CD14-positive monocyte (primary cell): ENCODE data around the gene UROC1. TPM values are rescaled to one million over a fixed set of nuclear protein-coding genes. Genes with fewer than 3 reads are reported as not detected.

Source experiments
- DNase-seq, 3 donors: peaks; one replicate each; pipeline ENCODE4 v3.0.0-alpha.2; 2011 to 2022
- H2AFZ ChIP-seq: 2 replicates; pipeline ENCODE4 v1.6.0; 2012; ENCODE audit warnings: mild to moderate bottlenecking, low read depth, low read length, inconsistent platforms; ENCODE audit not compliant: insufficient read depth, poor library complexity, severe bottlenecking
- H3K27ac ChIP-seq, 2 donors: 1 replicate in 1 of 2; 2 replicates in 1 of 2; pipeline ENCODE4 v1.5.1; 2012 to 2013; ENCODE audit warnings: low read length in 2 of 2, control low read depth in 1 of 2, inconsistent platforms in 1 of 2, low read depth in 1 of 2, mild to moderate bottlenecking in 1 of 2
- H3K27me3 ChIP-seq, 2 donors: one replicate each; pipeline versions ENCODE4 v1.6.0 to v1.6.1; 2011 to 2013; ENCODE audit warnings: low read length in 2 of 2; ENCODE audit not compliant: control insufficient read depth in 2 of 2, insufficient read depth in 2 of 2
- H3K36me3 ChIP-seq, 2 donors: replicated peaks in 1 of 2; 1 replicate in 1 of 2; 2 replicates in 1 of 2; pipeline versions ENCODE4 v1.5.1 to v1.6.1; 2012 to 2013; ENCODE audit warnings: low read length in 2 of 2, control low read depth in 1 of 2, inconsistent platforms in 1 of 2, mild to moderate bottlenecking in 1 of 2; ENCODE audit not compliant: insufficient read depth in 2 of 2, control insufficient read depth in 1 of 2
- H3K4me1 ChIP-seq, 2 donors: 1 replicate in 1 of 2; 2 replicates in 1 of 2; pipeline versions ENCODE4 v1.5.1 to v1.6.1; 2012 to 2013; ENCODE audit warnings: low read length in 2 of 2, control low read depth in 1 of 2, inconsistent platforms in 1 of 2, mild to moderate bottlenecking in 1 of 2, moderate library complexity in 1 of 2; ENCODE audit not compliant: insufficient read depth in 2 of 2, control insufficient read depth in 1 of 2
- H3K4me2 ChIP-seq: replicated peaks from 2 replicates; pipeline ENCODE3; 2012; ENCODE audit warnings: low read length, moderate library complexity, mild to moderate bottlenecking; ENCODE audit not compliant: poor library complexity, severe bottlenecking; ENCODE audit errors: extremely low read depth
- H3K4me3 ChIP-seq, 3 experiments: fragments of 200-600 bp in 1 of 3; sonication (generic) in 1 of 3; replicated peaks in 1 of 3; 1 replicate in 2 of 3; 2 replicates in 1 of 3; pipeline ENCODE4 v1.5.1; 2011 to 2013; ENCODE audit warnings: low read length in 3 of 3, mild to moderate bottlenecking in 3 of 3, control low read depth in 2 of 3, low read depth in 2 of 3, inconsistent platforms in 1 of 3, moderate library complexity in 1 of 3
- H3K79me2 ChIP-seq: 2 replicates; pipeline ENCODE4 v1.6.0; 2012; ENCODE audit warnings: mild to moderate bottlenecking, control low read depth, inconsistent platforms, low read length, moderate library complexity; ENCODE audit not compliant: insufficient read depth
- H3K9ac ChIP-seq: 2 replicates; pipeline ENCODE4 v1.6.0; 2017; ENCODE audit warnings: low read length, mild to moderate bottlenecking; ENCODE audit not compliant: insufficient read depth, poor library complexity, severe bottlenecking
- H3K9me3 ChIP-seq, 2 donors: replicated peaks in 1 of 2; 1 replicate in 1 of 2; 2 replicates in 1 of 2; pipeline versions ENCODE4 v1.5.1 to v1.6.1; 2012 to 2013; ENCODE audit warnings: low read length in 2 of 2, control low read depth in 1 of 2; ENCODE audit not compliant: control insufficient read depth in 1 of 2, insufficient read depth in 1 of 2
- H4K20me1 ChIP-seq: 2 replicates; pipeline ENCODE4 v1.6.0; 2012; ENCODE audit warnings: mild to moderate bottlenecking, low read length, control low read depth, moderate library complexity; ENCODE audit not compliant: insufficient read depth
- H3K27ac Mint-ChIP-seq, 7 donors: one replicate each; pipeline ENCODE4 v1.8.0; 2020; ENCODE audit warnings: mild to moderate bottlenecking in 7 of 7, mixed read lengths in 7 of 7, moderate library complexity in 6 of 7, inconsistent platforms in 2 of 7
- H3K27me3 Mint-ChIP-seq, 3 donors: one replicate each; pipeline ENCODE4 v1.8.0; 2021 to 2022; ENCODE audit warnings: low read depth in 3 of 3, mild to moderate bottlenecking in 3 of 3, mixed read lengths in 3 of 3, moderate library complexity in 3 of 3, inconsistent platforms in 1 of 3
- H3K36me3 Mint-ChIP-seq, 2 donors: one replicate each; pipeline ENCODE4 v1.8.0; 2020; ENCODE audit warnings: mixed read lengths in 2 of 2, inconsistent platforms in 1 of 2, mild to moderate bottlenecking in 1 of 2
- H3K4me1 Mint-ChIP-seq: one replicate; pipeline ENCODE4 v1.8.0; 2020; ENCODE audit warnings: mild to moderate bottlenecking, mixed read lengths
- H3K4me3 Mint-ChIP-seq, 2 donors: one replicate each; pipeline ENCODE4 v1.8.0; 2020; ENCODE audit warnings: mild to moderate bottlenecking in 2 of 2, mixed read lengths in 2 of 2, moderate library complexity in 1 of 2
- H3K9me3 Mint-ChIP-seq, 7 donors: one replicate each; pipeline ENCODE4 v1.8.0; 2020 to 2022; ENCODE audit warnings: mixed read lengths in 7 of 7, mild to moderate bottlenecking in 6 of 7, moderate library complexity in 6 of 7, inconsistent platforms in 2 of 7
- WGBS: methylation state at CpG from one replicate; pipeline ENCODE4 v1.1.5; 2013; ENCODE audit warnings: missing lambda C conversion rate; ENCODE audit not compliant: insufficient coverage; 5-methylcytosine and 5-hydroxymethylcytosine counted together
- intact Hi-C, 2 donors: fragments of 100-400 bp; cut with micrococcal nuclease; formaldehyde crosslinking; loops; one replicate each; pipeline versions ENCODE4 v1.15.0 to v1.15.1; 2023
- polyA plus RNA-seq, 3 donors: library from polyadenylated mRNA; depleted of rRNA in 1 of 3; unstranded in 2 of 3; stranded (reverse) in 1 of 3; fragments of 300-500 nt in 2 of 3; fragments of >200 nt in 1 of 3; fragmentation: Illumina TruSeq in 2 of 3; gene quantifications; 1 replicate in 2 of 3; 2 replicates in 1 of 3; pipeline ENCODE4 v1.2.3, GENCODE V29; 2012 to 2021
- TF ChIP-seq, protein P1 (sequence below): fragments of 200-600 bp; IDR thresholded peaks from one replicate; pipeline ENCODE4 v1.8.0; 2022; ENCODE audit warnings: antibody characterized with exemption, mild to moderate bottlenecking

UROC1 gene
- polyA plus RNA-seq, 3 donors: not detected

DNA sequence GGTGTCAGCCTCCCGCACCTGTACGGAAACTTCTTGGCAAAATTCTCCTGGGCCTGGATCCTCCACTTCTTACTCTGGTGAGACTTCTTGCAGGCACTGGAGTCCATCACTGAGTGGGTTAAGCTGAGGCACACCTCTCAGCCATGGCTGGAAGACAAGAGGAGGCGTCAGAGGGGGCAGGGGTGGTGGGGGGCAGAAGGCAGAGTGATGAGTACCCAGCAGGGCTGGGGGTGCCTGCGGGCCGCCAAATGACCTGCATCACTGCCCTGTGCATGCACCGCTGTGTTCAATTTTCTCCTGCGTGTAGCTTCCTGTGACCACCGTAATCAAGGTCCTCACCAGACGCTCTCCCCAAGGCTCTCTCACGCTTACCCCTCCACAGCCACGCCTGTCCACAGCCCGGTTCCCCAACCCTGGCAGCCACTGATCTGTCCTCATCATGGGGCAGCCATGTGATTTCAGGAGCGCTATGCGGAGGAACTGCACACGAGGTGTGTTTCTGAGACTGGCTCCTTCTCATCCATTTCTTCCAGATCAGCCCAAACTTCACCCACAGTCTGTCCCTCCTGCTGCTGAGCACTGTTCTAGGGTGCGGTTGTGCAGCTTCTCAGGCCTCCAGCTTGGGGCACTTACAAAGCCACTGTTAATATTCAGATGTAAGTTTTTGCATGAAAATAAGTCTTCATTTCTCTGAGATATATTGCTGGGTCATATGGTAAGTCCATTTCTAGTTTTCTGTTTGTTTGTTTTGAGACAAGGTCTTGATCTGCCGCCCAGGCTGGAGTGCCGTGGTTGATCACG is 35.9 kb upstream of the UROC1 start:
- H3K4me2 ChIP-seq: no peak overlapping the region
- no peak overlapping the region for H3K4me3 ChIP-seq
- H3K9me3 ChIP-seq: no peaks in the 10 kb centered on the region
- no peak overlapping the region for H3K27ac Mint-ChIP-seq
- H3K4me3 Mint-ChIP-seq: no peak overlapping the region
- no peaks in the 10 kb centered on the region for H3K27me3 ChIP-seq
- H3K4me1 Mint-ChIP-seq: peaks cover 12% of the 10 kb centered on the region
- WGBS: 91% methylated on average over 14 of the region's 19 CpGs
- H3K9ac ChIP-seq: no peak overlapping the region
- H3K36me3 Mint-ChIP-seq: no peaks in the 10 kb centered on the region
- intact Hi-C loops: no loop called here
- H3K4me1 ChIP-seq: peaks cover 6 to 11% of the 10 kb centered on the region in 2 donors
- peaks cover 0 to 2% (median 0%) of the 10 kb centered on the region in 7 donors for H3K9me3 Mint-ChIP-seq
- H3K36me3 ChIP-seq: no peaks in the 10 kb centered on the region
- H4K20me1 ChIP-seq: no peaks in the 10 kb centered on the region
- H2AFZ ChIP-seq: no peak overlapping the region
- H3K27ac ChIP-seq: no peak overlapping the region
- peak in 1 of 3 donors; percentile 1 for DNase-seq
- H3K79me2 ChIP-seq: no peaks in the 10 kb centered on the region
- TF ChIP-seq, protein P1, sequence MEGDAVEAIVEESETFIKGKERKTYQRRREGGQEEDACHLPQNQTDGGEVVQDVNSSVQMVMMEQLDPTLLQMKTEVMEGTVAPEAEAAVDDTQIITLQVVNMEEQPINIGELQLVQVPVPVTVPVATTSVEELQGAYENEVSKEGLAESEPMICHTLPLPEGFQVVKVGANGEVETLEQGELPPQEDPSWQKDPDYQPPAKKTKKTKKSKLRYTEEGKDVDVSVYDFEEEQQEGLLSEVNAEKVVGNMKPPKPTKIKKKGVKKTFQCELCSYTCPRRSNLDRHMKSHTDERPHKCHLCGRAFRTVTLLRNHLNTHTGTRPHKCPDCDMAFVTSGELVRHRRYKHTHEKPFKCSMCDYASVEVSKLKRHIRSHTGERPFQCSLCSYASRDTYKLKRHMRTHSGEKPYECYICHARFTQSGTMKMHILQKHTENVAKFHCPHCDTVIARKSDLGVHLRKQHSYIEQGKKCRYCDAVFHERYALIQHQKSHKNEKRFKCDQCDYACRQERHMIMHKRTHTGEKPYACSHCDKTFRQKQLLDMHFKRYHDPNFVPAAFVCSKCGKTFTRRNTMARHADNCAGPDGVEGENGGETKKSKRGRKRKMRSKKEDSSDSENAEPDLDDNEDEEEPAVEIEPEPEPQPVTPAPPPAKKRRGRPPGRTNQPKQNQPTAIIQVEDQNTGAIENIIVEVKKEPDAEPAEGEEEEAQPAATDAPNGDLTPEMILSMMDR: no peak
- H3K27me3 Mint-ChIP-seq: peaks cover 3 to 9% (median 4%) of the 10 kb centered on the region in 3 donors

DNA sequence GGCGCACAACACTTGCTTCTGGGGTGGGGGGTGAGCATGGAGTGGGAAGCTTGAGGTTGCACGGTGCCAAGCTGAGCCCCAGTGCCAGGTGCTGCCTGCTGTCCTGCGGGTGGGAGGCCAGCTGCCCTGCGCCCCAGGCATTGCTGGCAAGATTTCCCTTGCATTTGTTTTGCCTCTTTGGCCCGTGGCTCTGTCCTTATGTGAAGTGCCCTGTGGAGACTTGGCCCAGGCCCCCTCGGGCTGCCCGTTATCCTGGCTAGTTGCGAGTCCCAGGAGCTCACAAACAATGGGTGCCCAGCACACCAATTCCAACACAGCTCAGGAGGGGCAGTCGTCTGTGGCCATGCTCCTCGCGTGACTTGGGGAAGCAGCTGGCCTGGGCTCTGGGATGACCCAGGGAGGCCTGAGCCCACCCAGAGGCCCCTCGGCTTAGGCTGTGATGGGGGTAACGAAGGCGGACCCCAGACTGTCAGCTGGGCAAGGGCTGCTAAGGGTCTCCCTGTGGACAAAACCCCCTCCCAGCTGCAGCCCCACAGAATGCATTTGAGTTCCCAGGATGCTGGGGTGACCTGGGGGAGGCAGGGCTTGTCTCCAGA is 35.2 kb upstream of the UROC1 start:
- WGBS: 93% methylated on average over 11 of the region's 14 CpGs
- Histone ChIP-seq H2AFZ (no peak overlapping the region), H4K20me1 (no peaks in the 10 kb centered on the region)

More for the DNA sequence above, 35.2 kb upstream of the UROC1 start:
- intact Hi-C loops: no loop called here
- no peak overlapping the region for H3K27ac Mint-ChIP-seq
- no peaks in the 10 kb centered on the region for H3K9me3 ChIP-seq
- DNase-seq: peak in 1 of 3 donors; percentile 1
- TF ChIP-seq, protein P1: no peak
- H3K27me3 Mint-ChIP-seq: peaks cover 3 to 14% (median 4%) of the 10 kb centered on the region in 3 donors
- no peak overlapping the region for H3K4me2 ChIP-seq
- H3K36me3 ChIP-seq: no peaks in the 10 kb centered on the region
- no peak overlapping the region for H3K4me3 ChIP-seq
- no peaks in the 10 kb centered on the region for H3K79me2 ChIP-seq
- no peaks in the 10 kb centered on the region for H3K27me3 ChIP-seq
- peaks cover 16% of the 10 kb centered on the region for H3K4me1 Mint-ChIP-seq
- no peak overlapping the region for H3K27ac ChIP-seq
- H3K9ac ChIP-seq: no peak overlapping the region
- no peaks in the 10 kb centered on the region for H3K36me3 Mint-ChIP-seq
- H3K4me1 ChIP-seq: peaks cover 9 to 14% of the 10 kb centered on the region in 2 donors
- peaks cover 0 to 2% (median 0%) of the 10 kb centered on the region in 7 donors for H3K9me3 Mint-ChIP-seq
- H3K4me3 Mint-ChIP-seq: no peak overlapping the region
